HEK293 (cell line): Measurements from ENCODE around the gene GAST.
A peak's percentile ranks its signal among the peaks of the same experiment; 100 is the strongest.

Experiments
- HIC1 ChIP-seq: fragments of 450-650 bp; formaldehyde crosslinking; IDR thresholded peaks from 2 replicates; pipeline ENCODE4 v1.5.1; 2016; ENCODE audit warnings: missing biosample characterization, missing genetic modification characterization
- PATZ1 ChIP-seq: fragments of 450-650 bp; formaldehyde crosslinking; IDR thresholded peaks from 2 replicates; pipeline ENCODE4 v1.5.1; 2016; ENCODE audit warnings: missing biosample characterization, missing genetic modification characterization
- PRDM1 ChIP-seq: fragments of 450-650 bp; formaldehyde crosslinking; IDR thresholded peaks from 2 replicates; pipeline ENCODE4; 2016; ENCODE audit warnings: missing biosample characterization, missing genetic modification characterization
- PRDM10 ChIP-seq: fragments of 450-650 bp; formaldehyde crosslinking; IDR thresholded peaks from 2 replicates; pipeline ENCODE4 v1.5.1; 2016; ENCODE audit warnings: missing biosample characterization, missing genetic modification characterization
- PRDM6 ChIP-seq: fragments of 450-650 bp; formaldehyde crosslinking; IDR thresholded peaks from 2 replicates; pipeline ENCODE4 v1.5.1; 2017; ENCODE audit warnings: missing biosample characterization, missing genetic modification characterization
- ZNF121 ChIP-seq: fragments of 450-650 bp; formaldehyde crosslinking; IDR thresholded peaks from 2 replicates; pipeline ENCODE4 v1.5.1; 2016; ENCODE audit warnings: missing biosample characterization, missing genetic modification characterization
- ZNF148 ChIP-seq: fragments of 450-650 bp; formaldehyde crosslinking; IDR thresholded peaks from 2 replicates; pipeline ENCODE4 v1.5.0; 2017; ENCODE audit warnings: missing biosample characterization, missing genetic modification characterization, borderline replicate concordance
- ZNF157 ChIP-seq: fragments of 450-650 bp; formaldehyde crosslinking; IDR thresholded peaks from 2 replicates; pipeline ENCODE4 v1.5.1; 2016; ENCODE audit warnings: missing biosample characterization, missing genetic modification characterization
- ZNF19 ChIP-seq: fragments of 450-650 bp; formaldehyde crosslinking; IDR thresholded peaks from 2 replicates; pipeline ENCODE4; 2016; ENCODE audit warnings: missing biosample characterization, missing genetic modification characterization, low read depth
- ZNF324 ChIP-seq: fragments of 450-650 bp; formaldehyde crosslinking; IDR thresholded peaks from 2 replicates; pipeline ENCODE4 v1.5.1; 2016; ENCODE audit warnings: missing biosample characterization, missing genetic modification characterization
- ZNF366 ChIP-seq: fragments of 450-650 bp; formaldehyde crosslinking; conservative IDR thresholded peaks from 2 replicates; pipeline ENCODE4 v1.5.1; 2016; ENCODE audit warnings: missing biosample characterization, missing genetic modification characterization
- ZNF37A ChIP-seq: fragments of 450-650 bp; IDR thresholded peaks from 2 replicates; pipeline ENCODE4 v1.5.1; 2018; ENCODE audit warnings: missing biosample characterization, missing genetic modification characterization
- ZNF398 ChIP-seq: fragments of 450-650 bp; formaldehyde crosslinking; IDR thresholded peaks from 2 replicates; pipeline ENCODE4 v1.5.1; 2017; ENCODE audit warnings: missing biosample characterization, missing genetic modification characterization
- ZNF510 ChIP-seq: fragments of 450-650 bp; formaldehyde crosslinking; IDR thresholded peaks from 2 replicates; pipeline ENCODE4 v1.5.1; 2018; ENCODE audit warnings: mild to moderate bottlenecking, missing genetic modification characterization, missing biosample characterization; ENCODE audit not compliant: insufficient replicate concordance
- ZNF548 ChIP-seq: fragments of 450-650 bp; formaldehyde crosslinking; IDR thresholded peaks from 2 replicates; pipeline ENCODE4 v1.5.1; 2016; ENCODE audit warnings: missing biosample characterization, missing genetic modification characterization
- ZNF585B ChIP-seq: fragments of 450-650 bp; formaldehyde crosslinking; IDR thresholded peaks from 2 replicates; pipeline ENCODE4 v1.5.1; 2016; ENCODE audit warnings: missing biosample characterization, missing genetic modification characterization
- ZNF600 ChIP-seq: fragments of 450-650 bp; formaldehyde crosslinking; IDR thresholded peaks from 2 replicates; pipeline ENCODE4 v1.5.1; 2016; ENCODE audit warnings: missing biosample characterization, missing genetic modification characterization
- ZNF610 ChIP-seq: fragments of 450-650 bp; formaldehyde crosslinking; IDR thresholded peaks from 2 replicates; pipeline ENCODE4 v1.5.1; 2016; ENCODE audit warnings: missing biosample characterization, missing genetic modification characterization, borderline replicate concordance
- ZNF623 ChIP-seq: fragments of 450-650 bp; formaldehyde crosslinking; IDR thresholded peaks from 2 replicates; pipeline ENCODE4 v1.5.1; 2016; ENCODE audit warnings: missing biosample characterization, missing genetic modification characterization
- ZNF624 ChIP-seq: fragments of 450-650 bp; formaldehyde crosslinking; IDR thresholded peaks from 2 replicates; pipeline ENCODE4 v1.5.1; 2017; ENCODE audit warnings: missing biosample characterization, missing genetic modification characterization
- ZNF747 ChIP-seq: fragments of 450-650 bp; formaldehyde crosslinking; IDR thresholded peaks from 2 replicates; pipeline ENCODE4 v1.5.1; 2016; ENCODE audit warnings: missing biosample characterization, missing genetic modification characterization
- ZNF76 ChIP-seq: fragments of 450-650 bp; formaldehyde crosslinking; IDR thresholded peaks from 2 replicates; pipeline ENCODE4; 2016; ENCODE audit warnings: low read depth, missing biosample characterization, missing genetic modification characterization, borderline replicate concordance
- ZNF768 ChIP-seq: fragments of 450-650 bp; formaldehyde crosslinking; IDR thresholded peaks from 2 replicates; pipeline ENCODE4 v1.5.1; 2018; ENCODE audit warnings: missing biosample characterization, mild to moderate bottlenecking, missing genetic modification characterization
- ZNF830 ChIP-seq: fragments of 450-650 bp; IDR thresholded peaks from 2 replicates; pipeline ENCODE4 v1.5.0; 2018; ENCODE audit warnings: missing biosample characterization, missing genetic modification characterization, low read depth, mild to moderate bottlenecking, moderate library complexity
- ZSCAN30 ChIP-seq: fragments of 450-650 bp; IDR thresholded peaks from 2 replicates; pipeline ENCODE4 v1.5.1; 2018; ENCODE audit warnings: missing biosample characterization, mild to moderate bottlenecking, missing genetic modification characterization, moderate library complexity

Gene GAST

GRCh38 chr17:41697122-41697962 is 14.8 kb upstream of the GAST start (continued):
- TF ChIP-seq ZNF148 (tag by site-specific recombination) (no peak), ZNF19 (tag by site-specific recombination) (no peak), PRDM10 (peak; percentile 97), HIC1 (tag by site-specific recombination) (no peak), ZNF585B (tag by site-specific recombination) (no peak), ZNF768 (tag by site-specific recombination) (no peak), ZNF398 (tag by site-specific recombination) (peak; percentile 37; the same call in 1 of the 2 replicates), ZNF510 (tag by site-specific recombination) (no peak), ZNF76 (0 out of 2 replicates have a peak, but pooled peaks have one; percentile 19), ZNF610 (no peak), PRDM6 (tag by site-specific recombination) (no peak), ZNF548 (no peak), ZNF623 (no peak; the same call in 1 of the 2 replicates), ZNF121 (tag by site-specific recombination) (peak; percentile 94), ZNF366 (tag by site-specific recombination) (0 out of 2 replicates have a peak, but pooled peaks have one; percentile 5), ZNF624 (tag by site-specific recombination) (no peak), ZNF37A (no peak), PATZ1 (tag by site-specific recombination) (peak; percentile 27), ZSCAN30 (tag by site-specific recombination) (no peak), ZNF747 (tag by site-specific recombination) (no peak), ZNF600 (no peak), ZNF324 (tag by site-specific recombination) (no peak), ZNF157 (tag by site-specific recombination) (no peak), PRDM1 (tag by site-specific recombination) (peak; percentile 80), ZNF830 (no peak)
